ENCODE results near the gene CTNND1.

Gene CTNND1

DNA sequence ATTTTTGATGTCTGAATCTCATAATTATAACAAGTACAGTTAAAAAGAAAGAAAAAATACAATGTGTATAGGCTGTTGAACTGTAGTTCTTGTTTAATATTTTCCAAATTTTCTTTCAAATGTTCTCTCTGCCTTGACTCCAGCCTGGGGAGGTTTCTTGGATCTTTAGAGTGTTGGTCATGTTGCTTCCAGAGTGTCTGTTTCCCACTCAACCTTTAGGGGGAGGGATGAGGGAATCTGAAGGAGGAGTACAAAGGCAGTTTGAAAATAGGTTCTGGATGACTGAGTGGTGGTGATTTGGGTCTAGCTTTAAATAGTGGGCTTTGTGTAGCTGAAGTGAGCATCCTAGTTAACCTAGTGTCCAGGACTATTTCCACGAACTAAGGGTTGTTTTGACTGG lies 2.0 kb downstream of the CTNND1 start:
- no peak for DNase-seq

GRCh38 chr11:57764021-57764420 lies 2.4 kb downstream of the CTNND1 start:
- DNase-seq = no peak

- no peak for DNase-seq
These were observed 3.0 kb downstream of the CTNND1 start for GRCh38 chr11:57764566-57764965.

- no peak for DNase-seq
These were observed 3.4 kb downstream of the CTNND1 start for GRCh38 chr11:57764972-57765371.

GRCh38 chr11:57770793-57771192 lies 9.2 kb downstream of the CTNND1 start:
- no peak for DNase-seq

- no peak for DNase-seq
These were observed 9.8 kb downstream of the CTNND1 start for GRCh38 chr11:57771365-57771764.

GRCh38 chr11:57772562-57772961 lies 11.0 kb downstream of the CTNND1 start:
- DNase-seq = no peak

DNA sequence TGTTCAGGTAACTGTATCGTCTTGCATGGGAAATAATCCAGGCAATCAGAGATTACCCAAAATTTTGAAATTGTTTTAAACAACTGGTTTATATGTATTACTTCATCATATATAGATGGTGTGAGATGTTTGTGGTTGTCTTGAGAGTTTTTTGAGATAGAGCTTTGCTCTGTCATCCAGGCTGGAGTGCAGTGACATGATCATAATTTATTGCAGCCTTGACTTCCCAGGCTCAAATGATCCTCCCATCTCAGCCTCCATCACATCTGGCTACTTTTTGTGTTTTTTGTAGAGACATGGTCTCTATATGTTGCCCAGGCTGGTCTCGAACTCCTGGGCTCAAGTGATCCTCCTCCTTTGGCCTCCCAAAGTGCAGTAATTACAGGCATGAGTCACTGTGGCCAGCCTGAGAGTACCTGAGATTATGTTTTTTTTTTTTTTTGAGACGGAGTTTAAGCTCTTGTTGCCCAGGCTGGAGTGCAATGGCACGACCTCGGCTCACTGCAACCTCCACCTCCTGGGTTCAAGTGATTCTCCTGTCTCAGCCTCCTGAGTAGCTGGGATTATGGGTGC lies 11.5 kb downstream of the CTNND1 start:
- no peak for DNase-seq

GRCh38 chr11:57775491-57775890 lies 13.9 kb downstream of the CTNND1 start:
- DNase-seq = no peak

- DNase-seq = no peak
These were observed 14.5 kb downstream of the CTNND1 start for GRCh38 chr11:57776031-57776521.

- no peak for DNase-seq
These were observed 15.1 kb downstream of the CTNND1 start for GRCh38 chr11:57776577-57777210.

DNA sequence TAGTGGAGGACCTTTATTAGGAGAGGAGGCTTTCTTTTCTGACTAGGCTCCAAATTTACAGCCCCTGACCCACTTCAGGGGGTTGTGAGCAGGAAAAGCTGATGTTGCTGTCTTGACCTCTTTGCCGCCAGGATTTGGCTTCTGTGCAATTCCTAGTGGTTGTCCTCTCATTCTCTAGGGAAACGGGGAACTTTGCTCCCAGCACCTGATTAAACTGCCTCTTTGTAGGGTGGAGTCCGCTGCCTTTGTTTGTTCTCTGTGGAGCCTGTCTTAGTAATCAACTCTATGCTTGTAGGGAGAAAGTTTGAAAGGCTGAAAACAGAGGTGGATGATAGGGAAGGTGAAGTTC lies 16.3 kb downstream of the CTNND1 start:
- no peak for DNase-seq

DNA sequence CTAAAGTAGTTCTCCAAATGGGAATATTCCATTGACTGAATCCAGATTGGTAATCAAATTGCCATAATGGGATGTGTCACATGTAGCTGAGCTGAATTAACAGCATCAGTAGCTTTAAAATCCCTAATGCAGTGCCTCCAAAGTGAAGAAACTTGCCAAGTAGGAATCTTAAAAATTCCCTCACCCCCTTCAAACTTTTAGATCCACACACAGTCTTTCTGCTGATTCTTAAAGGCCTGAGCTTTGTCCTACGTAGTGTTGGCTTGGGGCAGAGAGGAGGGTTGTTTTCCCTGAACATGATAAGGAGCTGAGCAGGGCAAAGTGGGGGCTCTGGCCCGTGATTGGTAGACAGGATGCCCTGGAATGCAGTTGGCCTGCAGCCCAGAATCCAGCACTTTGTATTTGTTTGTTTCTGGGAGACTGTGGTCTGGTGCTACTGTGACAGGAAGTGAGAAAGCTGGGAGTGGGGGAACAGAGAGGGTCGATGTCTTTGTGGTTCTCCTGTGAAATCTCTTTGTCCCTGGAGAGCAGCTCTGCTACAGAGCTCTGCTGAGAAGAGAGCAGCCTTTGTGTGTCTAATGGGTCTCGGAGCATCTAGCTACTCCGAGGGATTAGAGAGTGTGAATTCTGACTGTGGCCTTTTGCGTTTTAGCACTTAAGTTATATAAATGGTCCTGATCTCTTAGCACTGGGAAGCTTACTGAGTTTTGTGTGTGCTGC lies 16.9 kb downstream of the CTNND1 start:
- DNase-seq = peak; percentile 28

GRCh38 chr11:57779276-57779675 lies 17.7 kb downstream of the CTNND1 start:
- no peak for DNase-seq

GRCh38 chr11:57781529-57781943 lies 19.9 kb downstream of the CTNND1 start:
- DNase-seq = no peak

- peak; percentile 68 for DNase-seq
These were observed 23.5 kb downstream of the CTNND1 start for GRCh38 chr11:57785072-57785471.

GRCh38 chr11:57786436-57786835 lies 24.8 kb downstream of the CTNND1 start:
- DNase-seq = no peak

- DNase-seq = no peak
These were observed 25.5 kb downstream of the CTNND1 start for GRCh38 chr11:57787006-57787604.

- DNase-seq = peak; percentile 95
These were observed 26.5 kb downstream of the CTNND1 start for GRCh38 chr11:57787920-57788702.

- no peak for DNase-seq
These were observed 27.1 kb downstream of the CTNND1 start for GRCh38 chr11:57788703-57789088.

DNA sequence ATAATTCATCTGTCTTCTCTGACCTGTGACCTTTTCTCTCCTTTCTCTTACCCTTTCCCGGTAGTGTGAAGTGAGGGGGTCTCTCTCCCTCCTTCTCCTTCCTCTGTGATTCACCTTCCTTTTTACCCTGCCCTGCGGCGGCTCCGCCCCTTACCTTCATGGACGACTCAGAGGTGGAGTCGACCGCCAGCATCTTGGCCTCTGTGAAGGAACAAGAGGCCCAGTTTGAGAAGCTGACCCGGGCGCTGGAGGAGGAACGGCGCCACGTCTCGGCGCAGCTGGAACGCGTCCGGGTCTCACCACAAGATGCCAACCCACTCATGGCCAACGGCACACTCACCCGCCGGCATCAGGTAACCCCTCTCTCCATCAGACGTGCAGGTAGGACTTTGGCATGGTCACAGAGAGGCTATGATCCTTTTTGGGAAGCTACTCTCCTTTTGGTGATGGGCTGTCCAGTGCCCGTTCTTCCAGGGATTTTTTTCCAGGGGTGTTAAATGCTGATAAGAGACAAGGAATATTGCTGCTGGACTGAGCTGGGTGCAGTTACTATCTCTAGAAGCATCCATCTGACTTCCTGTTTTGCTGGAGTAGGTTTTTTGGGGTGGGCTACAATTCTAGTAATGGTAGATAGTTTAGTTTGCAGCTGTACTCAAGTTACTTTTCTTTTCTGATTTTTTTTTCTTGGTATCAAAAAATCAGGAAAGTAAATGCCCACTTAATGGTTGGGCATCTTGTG lies 29.9 kb downstream of the CTNND1 start:
- no peak for DNase-seq

DNA sequence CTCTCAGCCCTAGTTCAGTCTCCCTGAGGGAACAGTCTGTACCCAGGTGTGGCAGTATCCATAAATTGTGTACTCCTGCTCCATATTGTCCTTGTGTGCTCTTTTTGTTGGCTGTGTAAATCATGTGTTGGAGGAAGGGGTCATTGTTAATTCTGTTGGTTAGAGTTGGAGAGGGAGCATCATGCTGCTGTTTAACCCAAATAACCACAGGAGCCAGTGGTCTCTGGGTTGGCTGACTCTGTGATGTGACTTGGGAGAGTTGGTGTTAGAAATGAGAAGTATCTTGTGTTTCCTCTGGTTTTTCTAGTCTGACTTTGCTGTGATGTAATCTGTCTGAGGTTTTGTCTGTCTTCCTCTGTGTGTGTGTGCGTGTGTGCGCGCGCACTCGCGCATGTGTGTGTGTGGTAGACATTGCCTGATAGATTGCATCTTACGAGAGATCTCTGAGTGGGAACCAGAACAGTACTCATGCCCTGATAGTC lies 30.5 kb downstream of the CTNND1 start:
- peak; percentile 100 for DNase-seq

Data from MV-4-11 (cell line).